SU-DHL-6 (cell line): ENCODE measurements around the gene EXD3.

Experiments
- CTCF ChIP-seq: fragments of 200-600 bp; sonication (generic); IDR thresholded peaks from one replicate; pipeline ENCODE4 v1.5.1; 2017; ENCODE audit warnings: antibody characterized with exemption, mild to moderate bottlenecking, low read length, moderate library complexity; ENCODE audit not compliant: insufficient read depth, poor library complexity, severe bottlenecking
- EZH2phosphoT487 ChIP-seq: fragments of 200-600 bp; sonication (generic), shearing (Covaris generic); conservative IDR thresholded peaks from 2 replicates; pipeline ENCODE4 v1.6.1; 2018; ENCODE audit warnings: mild to moderate bottlenecking, antibody characterized with exemption, low read length, moderate library complexity, mixed read lengths

GRCh38 chr9:137464291-137464999 is 41.5 kb upstream of the EXD3 start:
- TF ChIP-seq CTCF (no peak), EZH2phosphoT487 (no peak)
